Cortex of kidney (tissue), 1 donor: ENCODE data around the gene HOPX.
"Not testable (repeated sequence)": the region's sequence is repeated elsewhere in the genome, so short reads cannot be mapped to it uniquely, and the experiment has no call there.

Experiments
- DNase-seq: peaks from one replicate; lab custom pipeline; 2025; lab: John Stamatoyannopoulos, UW

HOPX gene

GRCh38 chr4:56654238-56654632, 26.9 kb downstream of the HOPX start:
- DNase-seq: no peak

DNA sequence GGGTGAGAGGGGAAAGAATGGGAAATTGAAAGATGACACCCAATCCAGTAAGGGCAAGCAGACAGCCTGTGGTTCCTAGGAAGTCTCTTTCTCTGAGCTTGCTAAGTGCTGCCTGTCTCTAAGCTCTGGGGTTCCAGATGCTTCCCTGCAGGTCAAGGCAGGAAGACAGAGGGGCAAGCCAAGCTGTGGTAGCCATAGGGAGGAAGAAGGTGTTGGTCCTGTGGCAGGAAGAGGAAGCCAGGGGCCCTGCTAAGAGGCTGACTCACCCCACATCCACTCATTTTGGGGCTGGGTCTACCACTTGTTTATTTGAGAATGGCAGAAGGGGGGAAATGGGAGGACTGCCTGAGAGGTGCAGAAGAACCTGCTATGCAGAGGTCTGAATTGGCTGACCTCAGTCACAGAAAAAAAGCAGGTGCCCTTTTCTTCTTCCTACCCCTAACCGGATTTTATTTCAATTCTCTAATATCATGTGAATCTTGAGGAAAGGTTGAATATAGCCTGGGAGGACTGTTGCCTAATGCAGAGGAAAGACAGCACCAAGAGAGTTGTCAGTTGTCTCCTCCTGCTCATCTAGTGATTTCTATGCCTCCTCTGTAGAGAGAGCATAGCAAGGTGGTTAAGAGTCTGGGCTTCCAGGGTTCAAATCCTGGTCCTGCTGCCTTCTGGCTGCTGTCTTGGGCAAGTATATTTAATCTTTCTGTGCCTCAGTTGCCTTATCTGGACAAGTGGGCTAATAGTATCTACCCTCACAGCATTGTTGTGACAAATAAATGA, 27.4 kb downstream of the HOPX start:
- no peak for DNase-seq

DNA sequence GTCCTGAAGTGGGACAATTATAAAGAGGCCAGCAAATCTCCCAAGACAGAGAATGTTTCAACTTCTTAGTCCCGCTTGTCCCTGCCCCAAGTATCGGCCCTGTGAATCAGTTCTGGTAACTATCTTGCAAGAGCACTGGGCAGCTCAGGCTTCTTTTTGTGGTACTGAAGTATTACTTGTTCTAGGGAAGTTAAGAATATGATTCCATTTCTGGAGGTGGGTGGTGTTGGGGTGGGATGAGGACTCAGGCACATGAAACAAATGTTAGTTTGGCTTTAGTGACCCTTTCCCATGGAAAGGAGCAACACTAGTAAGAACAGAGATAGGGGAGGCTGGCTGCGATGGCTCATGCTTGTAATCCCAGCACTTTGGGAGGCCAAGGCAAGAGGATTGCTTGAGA, 28.9 kb downstream of the HOPX start:
- no peak for DNase-seq

DNA sequence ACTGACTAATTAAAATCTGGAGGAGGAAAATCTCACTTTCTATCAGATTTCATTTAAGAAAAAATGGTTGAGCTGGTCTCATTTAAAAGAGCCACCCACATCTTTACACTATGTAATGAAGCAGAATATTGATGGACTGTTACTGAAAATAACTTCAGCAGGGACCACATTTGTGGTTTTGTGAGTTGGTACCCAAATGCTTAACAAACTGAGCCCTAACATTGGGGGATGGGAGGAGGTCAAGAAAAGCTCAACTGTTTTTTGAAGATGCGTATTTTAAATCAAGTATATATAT, 30.1 kb downstream of the HOPX start:
- DNase-seq: no peak

- no peak for DNase-seq
Measured at GRCh38 chr4:56650262-56651055, 30.6 kb downstream of the HOPX start.

DNA sequence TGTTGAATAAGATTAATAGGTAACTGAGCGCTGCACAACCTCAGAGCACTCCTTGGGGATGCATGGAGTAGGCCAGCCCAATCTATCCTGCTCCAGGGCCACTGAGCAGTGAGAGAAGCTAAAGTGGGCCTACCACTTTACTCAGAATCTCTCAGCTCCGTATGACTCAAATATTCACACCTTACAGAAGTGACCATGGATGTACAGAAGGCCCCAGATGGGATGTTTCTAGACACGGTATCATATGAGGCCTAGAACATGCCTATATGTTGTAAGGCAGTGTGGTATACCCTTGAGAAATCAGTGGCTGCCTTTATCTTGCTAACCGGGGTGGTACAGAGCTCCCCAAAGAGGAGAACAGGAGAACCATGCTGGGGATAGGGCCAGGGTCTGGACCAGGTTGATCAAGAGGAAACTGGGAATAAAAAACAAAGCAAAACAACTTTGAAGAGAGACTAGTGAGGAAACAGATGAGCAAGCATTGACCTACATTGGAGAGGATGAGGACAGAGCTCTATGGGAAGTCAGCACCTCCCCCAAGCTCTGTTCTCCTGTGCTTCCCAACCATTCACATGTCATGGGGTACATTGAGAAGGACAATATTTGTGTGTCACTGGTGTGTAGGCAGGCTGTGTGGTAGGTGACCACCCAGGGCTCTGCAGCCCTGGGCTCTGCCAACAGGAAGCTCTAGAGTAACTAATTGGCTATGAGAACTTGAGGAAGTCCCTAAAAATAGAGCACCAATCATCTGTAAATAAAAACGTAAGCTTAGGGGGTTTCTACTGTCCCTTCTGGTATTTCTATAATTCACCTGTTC, 31.4 kb downstream of the HOPX start:
- DNase-seq: no peak

GRCh38 chr4:56648824-56649151, 32.3 kb downstream of the HOPX start:
- DNase-seq: no peak

- DNase-seq: no peak
Measured at GRCh38 chr4:56648021-56648823, 32.9 kb downstream of the HOPX start.

DNA sequence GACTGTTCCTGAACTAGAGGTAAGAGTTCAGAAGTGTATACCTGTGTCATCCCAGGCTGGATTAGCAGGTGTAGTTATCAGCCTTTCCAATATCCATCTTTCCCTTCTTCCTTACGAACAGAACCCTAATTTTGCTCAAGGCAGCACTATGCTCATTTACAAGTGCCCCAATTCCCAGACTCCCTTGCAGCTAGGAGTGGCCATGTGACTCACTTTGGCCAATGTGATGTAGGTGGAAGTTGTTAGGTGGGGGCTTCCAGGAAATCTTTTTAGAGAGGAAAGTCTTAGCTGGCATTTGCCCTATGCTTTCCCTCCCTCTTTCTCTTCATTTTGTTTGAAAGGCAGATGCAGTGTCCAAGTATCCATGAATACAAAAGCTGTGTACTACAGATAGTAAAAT, 34.8 kb downstream of the HOPX start:
- no peak for DNase-seq

GRCh38 chr4:56643596-56643995, 37.5 kb downstream of the HOPX start:
- no peak for DNase-seq

GRCh38 chr4:56641494-56642051, 39.5 kb downstream of the HOPX start:
- DNase-seq: no peak

- no peak for DNase-seq
Measured at GRCh38 chr4:56640621-56641493, 40.2 kb downstream of the HOPX start.

- DNase-seq: no peak
Measured at GRCh38 chr4:56637791-56638190, 43.3 kb downstream of the HOPX start.

DNA sequence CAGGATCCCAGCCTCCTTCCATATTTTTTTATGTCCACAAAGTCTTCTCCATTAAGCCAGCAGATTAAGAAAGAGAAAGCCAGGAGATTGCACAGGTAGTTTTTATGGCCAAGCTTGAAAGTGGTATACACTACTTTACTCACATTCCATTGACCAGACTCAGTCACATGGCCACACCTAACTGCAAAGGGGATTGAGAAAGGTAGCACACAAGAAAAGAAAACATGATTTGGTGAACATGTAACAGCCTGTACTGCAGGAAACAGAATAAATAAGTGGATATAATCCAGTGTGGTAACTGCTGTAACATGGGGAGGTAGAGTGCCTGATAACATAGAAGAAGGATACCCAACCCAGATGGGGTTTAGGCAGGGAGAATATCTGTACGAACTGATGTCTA, 43.9 kb downstream of the HOPX start:
- DNase-seq: no peak

GRCh38 chr4:56634954-56635353, 46.1 kb downstream of the HOPX start:
- DNase-seq: not testable (repeated sequence)

- DNase-seq: no peak
Measured at GRCh38 chr4:56633486-56633885, 47.6 kb downstream of the HOPX start.

GRCh38 chr4:56630876-56631666, 50.0 kb downstream of the HOPX start:
- no peak for DNase-seq

DNA sequence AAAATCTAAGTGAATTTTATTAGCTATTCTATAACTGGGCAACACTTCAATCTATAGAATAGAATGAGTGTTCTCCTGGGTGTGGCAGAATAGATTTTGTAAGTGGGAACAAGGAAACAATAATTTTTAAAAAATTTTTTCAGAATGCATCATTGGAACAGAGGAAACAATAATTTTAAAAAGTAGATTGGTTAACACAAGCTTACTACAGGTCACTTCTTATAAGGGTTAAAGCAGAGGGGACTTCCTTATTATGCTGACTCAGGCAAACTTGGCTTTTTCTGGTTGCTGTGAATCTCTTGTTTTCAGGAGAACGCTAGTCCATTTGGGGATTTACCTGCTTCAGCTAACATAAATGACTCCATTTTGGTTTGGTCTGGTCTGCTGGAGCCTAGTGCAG, 52.5 kb downstream of the HOPX start:
- DNase-seq: no peak

DNA sequence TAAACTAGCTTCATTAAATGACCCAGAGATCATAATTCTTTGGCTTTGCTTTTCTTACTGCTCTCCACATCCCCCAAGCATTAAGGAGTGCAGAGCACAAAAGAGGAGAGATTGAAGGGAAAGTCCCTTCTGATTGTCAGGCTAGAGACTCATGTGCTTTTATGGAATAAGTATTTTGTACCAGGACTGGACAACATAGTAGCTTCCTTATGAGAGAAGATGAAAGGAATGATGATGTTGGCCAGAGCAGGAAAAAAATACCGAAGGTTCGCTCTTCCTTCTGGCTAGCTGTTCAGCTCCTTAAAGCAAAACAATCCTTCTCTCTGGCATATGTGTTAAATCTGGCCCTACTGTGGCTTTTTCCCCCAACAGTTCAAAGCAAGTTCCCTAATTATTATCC, 53.1 kb downstream of the HOPX start:
- DNase-seq: no peak

DNA sequence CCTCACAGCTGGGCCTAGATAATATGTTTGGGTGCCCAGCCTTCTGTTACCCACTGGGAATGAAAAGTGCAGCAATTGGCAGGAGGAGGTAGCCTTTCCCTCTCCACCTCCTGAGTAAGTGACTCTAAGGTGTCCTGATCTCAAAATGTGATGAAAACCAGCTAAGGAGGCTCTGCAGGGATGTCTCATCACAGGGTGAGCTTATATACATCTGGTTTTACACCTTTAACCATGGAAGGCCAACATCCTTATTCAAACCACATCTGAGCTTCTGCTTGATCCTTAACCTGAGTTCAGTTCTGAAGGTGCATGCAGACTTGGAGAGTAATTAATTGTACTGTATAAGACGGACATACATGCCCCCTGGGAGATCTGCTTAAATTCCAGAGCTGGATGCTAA, 53.7 kb downstream of the HOPX start:
- no peak for DNase-seq
